GM21515 (cell line): ENCODE data around the gene CD164.
"Not testable (repeated sequence)": the region's sequence is repeated elsewhere in the genome, so short reads cannot be mapped to it uniquely, and the experiment has no call there.

ENCODE experiments used
- ATAC-seq: cut with Tn5 transposase; IDR thresholded peaks from one replicate; pipeline ENCODE4 v1.9.1; 2021; ENCODE audit not compliant: unreplicated experiment

Gene CD164

DNA sequence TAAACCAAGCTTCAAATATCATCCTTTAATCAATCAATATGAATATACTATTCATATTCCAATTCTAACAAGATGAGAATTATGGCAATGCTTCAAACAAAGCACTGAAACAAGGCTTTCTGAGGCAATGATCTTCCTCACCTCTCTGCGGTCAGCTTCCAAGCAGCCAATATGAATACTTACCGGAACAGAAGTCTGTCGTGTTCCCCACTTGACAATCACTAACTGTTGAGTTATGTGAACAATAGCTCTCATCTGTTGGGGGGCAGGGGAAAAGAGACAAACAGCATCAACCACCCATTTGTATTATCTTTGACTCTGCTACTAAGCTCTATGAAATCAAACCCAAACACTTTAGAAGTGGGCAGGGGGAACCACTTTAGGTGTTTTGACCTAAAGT, 4.5 kb downstream of the CD164 start:
- no peak for ATAC-seq

DNA sequence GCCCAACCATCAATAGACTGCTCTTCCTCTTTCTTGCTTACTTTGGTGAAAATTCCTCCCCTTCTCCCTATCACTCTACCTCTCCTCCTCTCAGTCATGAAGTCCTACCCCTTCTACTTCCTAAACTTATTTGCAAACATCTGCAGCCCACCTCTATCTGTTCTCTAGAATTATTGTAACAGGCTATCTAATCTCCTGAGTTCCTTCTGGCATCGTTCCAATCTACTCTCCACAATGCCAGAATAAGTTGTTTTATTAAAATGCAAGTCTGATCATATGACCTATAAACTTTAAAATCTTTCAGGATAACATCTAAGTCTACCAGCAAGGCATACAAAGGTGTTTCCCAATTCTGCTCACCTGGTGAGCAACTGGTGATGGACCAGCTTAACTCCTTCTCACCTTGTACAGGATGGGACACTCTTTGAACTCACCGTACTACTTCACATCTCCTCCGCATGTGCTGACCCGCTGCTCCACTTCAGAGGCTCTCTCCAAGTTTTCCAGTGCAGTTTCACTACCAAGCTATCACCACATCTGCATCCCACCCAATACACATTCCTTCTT, 7.9 kb downstream of the CD164 start:
- ATAC-seq, result no peak

- ATAC-seq, result peak; percentile 90
Measured at GRCh38 chr6:109373762-109374161, 8.5 kb downstream of the CD164 start.

DNA sequence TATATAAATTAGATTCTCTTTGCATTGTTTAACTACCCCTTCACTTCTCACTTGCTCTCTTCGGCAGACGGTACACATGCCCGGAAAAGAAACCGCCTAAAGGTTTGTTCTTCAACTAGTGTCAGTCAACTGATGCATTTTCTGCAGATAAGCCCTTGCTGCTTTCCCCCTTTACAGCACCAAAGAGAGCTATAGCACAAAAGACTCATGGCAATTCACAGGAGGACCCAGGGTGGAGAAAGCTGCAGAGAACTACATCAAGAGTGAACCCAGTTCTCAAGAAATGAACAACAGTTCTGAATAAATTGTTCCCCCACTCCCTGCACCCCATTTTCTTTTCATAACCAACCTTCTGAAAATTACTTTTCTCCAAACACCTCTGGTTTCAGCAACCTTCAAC, 8.9 kb downstream of the CD164 start:
- peak; percentile 23 for ATAC-seq

DNA sequence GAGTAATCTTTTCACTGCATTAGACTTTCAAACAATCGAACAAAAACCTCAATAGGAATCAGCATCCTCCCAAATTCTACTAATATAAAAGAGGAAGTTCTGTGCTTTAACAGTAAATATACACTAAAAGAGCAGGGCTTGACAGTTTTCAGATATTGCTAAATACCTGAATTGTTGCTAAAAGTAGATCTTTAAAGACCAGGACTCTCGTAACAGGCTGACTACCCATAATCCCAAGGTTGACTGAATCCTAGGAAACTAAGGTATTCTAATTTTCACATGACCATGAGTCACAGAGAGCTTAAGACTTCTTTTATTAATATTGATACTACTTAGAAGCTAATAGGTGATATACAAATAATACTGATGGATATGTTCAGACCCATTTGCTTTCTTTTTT, 10.1 kb downstream of the CD164 start:
- no peak for ATAC-seq

DNA sequence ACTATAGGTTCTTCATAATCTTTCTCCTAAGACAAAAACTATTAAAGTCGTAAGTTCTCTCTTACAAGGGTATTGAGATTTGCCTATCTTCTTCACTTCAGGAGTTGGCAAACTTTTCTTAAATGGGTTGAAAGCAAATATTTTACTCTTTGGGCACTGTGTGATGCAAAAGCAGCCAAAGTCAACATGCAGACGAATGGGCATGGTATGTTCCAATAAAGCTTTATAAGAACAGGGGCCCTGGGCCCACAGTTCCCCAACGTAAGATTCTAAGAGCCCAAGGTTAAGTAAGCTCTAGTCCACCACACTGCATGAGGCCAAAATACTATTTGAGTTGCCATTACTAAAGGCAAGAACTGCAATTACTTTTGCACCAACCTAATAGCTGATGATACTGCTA, 11.5 kb downstream of the CD164 start:
- ATAC-seq, result no peak

DNA sequence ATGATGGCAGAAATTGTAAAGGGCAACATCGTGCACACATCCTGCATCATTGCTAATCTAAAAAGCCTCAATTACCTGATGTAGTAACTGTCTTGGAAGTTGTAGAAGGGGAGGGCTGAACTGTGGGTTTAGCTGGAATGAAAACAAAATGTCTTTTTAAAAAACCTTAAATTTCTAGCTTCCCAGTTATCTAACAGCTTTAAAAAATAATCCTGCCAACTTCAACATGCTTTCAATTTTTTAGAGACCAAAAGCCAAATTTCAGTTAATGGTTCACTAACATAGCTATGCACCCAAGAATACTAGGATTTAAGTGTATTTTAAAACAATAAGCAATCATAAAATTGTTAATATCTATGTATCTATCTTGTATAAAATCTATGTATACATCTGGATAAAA, 11.9 kb downstream of the CD164 start:
- ATAC-seq, result no peak

DNA sequence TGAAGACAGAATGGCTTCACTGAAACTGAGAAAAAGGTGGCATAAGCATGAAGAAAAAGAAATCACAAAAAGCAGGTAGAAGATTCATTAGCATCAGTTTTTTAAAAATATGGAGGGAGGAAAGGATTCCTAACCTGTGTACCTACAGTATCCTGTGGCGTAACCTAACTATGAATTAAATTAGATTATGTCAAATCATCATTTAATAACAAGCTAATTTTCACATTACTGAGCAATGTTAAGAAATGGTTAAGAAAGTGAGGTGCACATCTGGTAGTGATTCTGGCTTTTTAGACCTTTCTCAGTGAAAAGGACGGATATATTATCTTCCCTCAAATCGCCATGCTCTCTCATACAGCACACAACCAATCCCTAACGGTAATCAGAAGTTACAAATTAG, 12.5 kb downstream of the CD164 start:
- no peak for ATAC-seq

GRCh38 chr6:109364382-109365078, 17.7 kb downstream of the CD164 start:
- not testable (repeated sequence) for ATAC-seq

DNA sequence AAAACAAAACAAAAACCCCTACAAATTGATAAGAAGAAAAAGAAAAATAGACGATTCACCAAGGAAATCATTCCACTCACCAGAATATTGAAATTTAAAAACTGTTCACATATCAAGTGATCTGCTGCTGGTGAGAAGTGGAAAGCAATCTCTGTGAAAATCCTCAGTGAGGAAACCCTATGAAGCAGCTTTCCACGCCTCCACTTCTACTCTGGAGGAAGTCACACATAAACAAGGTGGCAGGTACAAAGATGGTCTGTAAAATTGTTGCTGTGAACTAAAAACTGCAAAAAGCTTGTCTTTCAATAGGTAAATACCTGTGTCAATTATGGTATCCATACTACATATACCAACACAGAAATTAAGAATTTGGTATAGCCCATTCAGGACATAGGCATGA, 18.5 kb downstream of the CD164 start:
- no peak for ATAC-seq

- no peak for ATAC-seq
Measured at GRCh38 chr6:109362102-109362884, 20.0 kb downstream of the CD164 start.

GRCh38 chr6:109360791-109361190, 21.5 kb downstream of the CD164 start:
- no peak for ATAC-seq

- no peak for ATAC-seq
Measured at GRCh38 chr6:109360281-109360680, 22.0 kb downstream of the CD164 start.

DNA sequence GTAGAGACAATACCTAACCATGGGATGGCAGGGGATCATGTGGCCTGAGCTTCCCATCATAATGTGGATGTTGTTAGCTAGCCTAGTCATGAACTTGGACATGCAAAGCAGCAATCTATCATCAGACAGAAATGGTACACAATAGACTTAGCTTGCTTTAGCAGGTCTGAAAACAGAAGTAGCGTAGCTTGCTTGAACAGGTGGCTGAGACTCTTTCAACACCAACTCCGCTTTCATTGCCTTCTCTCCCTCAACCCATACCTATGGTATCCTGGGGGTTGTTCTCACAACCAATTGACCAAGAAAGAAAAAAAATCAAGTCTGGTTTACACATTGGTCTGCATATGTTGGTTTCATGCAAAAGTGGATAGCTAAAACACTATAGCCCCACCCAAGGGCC, 23.0 kb downstream of the CD164 start:
- no peak for ATAC-seq

DNA sequence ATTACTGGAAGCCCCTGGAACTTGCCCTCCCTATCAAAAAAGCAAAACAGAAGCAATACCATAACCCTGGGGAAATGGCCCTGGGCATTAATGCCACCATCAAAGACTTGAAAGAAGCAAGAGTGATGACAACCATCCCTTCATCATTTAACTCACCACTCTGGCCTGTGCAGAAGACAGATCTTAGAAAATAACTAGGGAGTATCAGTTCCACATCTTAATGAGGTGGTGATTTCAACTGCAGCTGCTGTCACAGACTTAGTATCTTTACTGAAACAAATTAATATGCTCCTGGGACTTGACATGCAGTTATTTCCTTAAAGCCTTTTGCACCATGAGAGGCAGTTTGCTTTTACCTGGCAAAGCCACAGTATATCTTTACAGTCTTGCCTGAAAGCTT, 24.1 kb downstream of the CD164 start:
- ATAC-seq, result no peak

DNA sequence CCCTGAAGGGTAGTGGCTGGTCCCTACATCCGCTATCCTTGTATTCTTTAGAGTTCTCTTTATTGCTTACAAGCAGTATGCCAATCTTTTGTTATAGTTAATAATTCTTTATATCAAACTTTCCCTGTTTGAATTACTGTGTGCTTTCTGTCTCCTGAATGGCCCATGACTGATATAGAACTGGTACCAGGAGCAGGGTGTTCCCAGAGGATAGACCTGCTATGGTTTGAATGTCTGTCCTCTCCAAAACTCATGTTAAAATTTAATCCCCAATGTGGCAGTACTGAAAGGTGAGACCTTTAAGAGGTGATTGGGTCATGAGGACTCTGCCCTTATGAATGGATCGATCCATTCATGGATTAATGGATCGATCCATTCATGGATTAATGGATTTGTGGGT, 26.0 kb downstream of the CD164 start:
- no peak for ATAC-seq

DNA sequence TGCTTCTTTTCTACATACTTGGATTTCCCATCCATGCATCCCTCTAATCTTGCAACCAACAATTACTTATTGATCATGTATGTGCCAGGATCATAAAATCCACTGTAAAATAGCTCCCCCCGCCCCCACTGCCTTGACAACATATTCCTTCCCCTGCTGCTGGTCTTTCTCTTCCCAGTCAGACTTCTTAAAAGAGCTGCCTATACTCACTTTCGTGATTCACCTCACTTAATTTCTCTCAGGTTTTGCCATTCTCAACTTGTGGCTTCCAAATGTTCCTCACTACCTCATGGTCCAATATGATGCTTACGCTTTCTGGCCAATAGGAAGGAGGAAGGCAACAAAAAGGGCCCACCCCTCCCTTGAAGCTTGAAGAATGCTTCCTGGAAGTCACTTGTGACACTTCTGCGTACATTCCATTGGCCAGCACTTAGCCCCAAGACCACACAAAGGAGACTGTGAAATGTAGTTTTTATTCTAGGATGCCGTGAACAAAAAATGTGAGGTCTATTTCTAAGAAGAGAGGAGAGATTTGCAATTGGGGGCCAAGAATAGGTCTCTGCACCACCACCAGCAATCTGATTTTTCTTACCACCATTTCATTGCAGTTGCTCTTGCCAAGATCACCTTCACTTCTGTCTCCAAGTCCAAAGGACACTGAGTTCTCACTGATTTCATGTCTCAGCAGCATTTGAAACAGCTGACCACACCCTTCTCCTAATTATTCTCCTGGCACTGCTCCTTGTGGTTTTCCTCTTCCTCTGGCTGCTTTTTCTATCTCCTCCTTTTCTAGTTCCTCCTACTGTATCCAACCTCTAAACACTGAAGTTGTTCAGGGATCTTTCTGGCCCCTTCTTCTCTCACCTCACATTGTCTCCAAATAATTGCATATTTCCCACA, 30.8 kb downstream of the CD164 start:
- no peak for ATAC-seq

DNA sequence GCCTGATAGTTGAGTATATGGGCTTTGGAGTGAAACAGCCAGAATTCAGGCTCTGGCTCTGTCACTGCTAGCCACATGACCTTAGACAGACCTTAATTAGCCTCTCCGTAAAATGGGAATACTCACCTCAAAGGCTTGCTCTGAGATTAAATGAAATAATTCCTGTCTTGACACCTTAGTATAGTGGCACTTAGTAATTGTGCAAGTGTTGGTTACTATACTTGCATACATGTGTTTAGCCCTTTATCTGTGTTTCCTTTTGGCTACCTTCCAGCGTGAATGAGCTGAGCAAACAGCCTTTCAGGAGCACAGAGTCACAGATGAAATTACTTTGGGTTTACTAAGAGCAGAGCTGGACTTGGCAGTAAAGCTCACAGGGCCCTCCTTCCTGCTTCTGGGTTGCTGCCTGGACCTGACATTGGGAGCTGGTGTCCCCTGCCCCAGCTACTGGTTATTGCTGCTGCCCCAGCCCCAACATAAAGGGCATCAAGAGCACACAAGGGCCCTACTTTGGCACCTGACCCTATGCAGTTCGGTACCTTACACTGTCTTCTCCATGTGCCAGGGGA, 32.8 kb downstream of the CD164 start:
- ATAC-seq, result no peak

- no peak for ATAC-seq
Measured at GRCh38 chr6:109348226-109348625, 34.0 kb downstream of the CD164 start.

DNA sequence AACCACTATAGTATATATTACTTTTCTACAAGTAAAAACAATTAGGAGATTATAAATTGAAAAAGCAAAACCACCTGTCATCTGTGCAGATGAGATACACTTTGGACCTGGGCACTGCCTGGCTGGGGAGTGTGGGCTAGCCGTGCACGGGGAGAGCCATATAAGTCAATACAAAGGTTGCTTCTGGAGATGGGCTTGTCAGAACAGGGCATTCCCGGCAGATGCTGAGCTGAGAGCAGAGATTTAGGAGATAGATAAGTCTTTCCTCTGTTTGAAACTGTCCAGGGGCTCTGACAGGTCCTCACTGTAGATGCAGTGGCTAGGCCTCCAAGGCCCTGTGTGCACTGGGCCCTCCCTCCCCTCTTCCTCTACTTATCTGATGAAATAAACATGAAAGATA, 34.5 kb downstream of the CD164 start:
- ATAC-seq, result no peak

- ATAC-seq, result no peak
Measured at GRCh38 chr6:109345986-109346385, 36.3 kb downstream of the CD164 start.
